ENCODE data around the gene CCL7. TPM values are rescaled to one million over a fixed set of nuclear protein-coding genes. Genes with fewer than 3 reads are reported as not detected.

CCL7 gene
- total RNA-seq (not detected), polyA plus RNA-seq (not detected)

DNA sequence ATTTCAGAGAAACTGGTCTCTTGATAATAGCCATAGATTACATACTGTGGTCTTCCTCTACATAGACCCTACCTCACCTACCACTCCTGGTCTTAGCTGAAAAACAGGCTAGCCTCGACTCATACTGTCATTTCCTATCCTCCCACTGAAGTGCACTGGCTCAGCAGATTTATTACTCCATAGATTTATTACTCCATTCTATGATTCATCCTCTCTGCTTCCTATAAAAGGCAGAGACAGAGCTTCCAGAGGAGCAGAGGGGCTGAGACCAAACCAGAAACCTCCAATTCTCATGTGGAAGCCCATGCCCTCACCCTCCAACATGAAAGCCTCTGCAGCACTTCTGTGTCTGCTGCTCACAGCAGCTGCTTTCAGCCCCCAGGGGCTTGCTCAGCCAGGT, at the start of gene CCL7:
CCL7 (plus strand) TSS at position 253 of the 400 bp plus-strand sequence; CDS start at position 323, 70 bp downstream.
- Histone ChIP-seq H3K4me3 (ENCODE audit: low read depth in 1 of 3, low read length in 3 of 3) (no peak within 1 kb of the TSS), H3K4me1 (ENCODE audit: control insufficient read depth in 4 of 4, insufficient read depth in 4 of 4, low read length in 3 of 4) (no peaks in the 10 kb centered on the region), H3K36me3 (ENCODE audit: control insufficient read depth in 4 of 4, insufficient read depth in 3 of 4, low read depth in 1 of 4, low read length in 3 of 4) (no peaks in the 10 kb centered on the region), H3K9me3 (ENCODE audit: control insufficient read depth in 4 of 4, low read length in 3 of 4) (no peaks in the 10 kb centered on the region), H3K27me3 (ENCODE audit: control insufficient read depth in 4 of 4, insufficient read depth in 4 of 4, low read length in 3 of 4) (no peaks in the 10 kb centered on the region), H3K27ac (ENCODE audit: low read depth in 1 of 2, low read length in 2 of 2) (no peak within 1 kb of the TSS), H3K9ac (ENCODE audit: low read depth in 1 of 2, low read length in 2 of 2) (no peak within 1 kb of the TSS)
- TF ChIP-seq FOXA1 (IDR thresholded peaks at IDR 0.05) = no peak
- TF ChIP-seq RAD21 (IDR thresholded peaks at IDR 0.05) = no peak
- TF ChIP-seq EGR1 (IDR thresholded peaks at IDR 0.05; ENCODE audit: low read depth in 2 of 2) = no peak
- TF ChIP-seq RXRA (IDR thresholded peaks at IDR 0.05) = no peak
- no peak for TF ChIP-seq GABPA (IDR thresholded peaks at IDR 0.05 in 1 of 2, conservative IDR thresholded peaks at IDR 0.05 in 1 of 2)
- no peak for TF ChIP-seq HNF4G (IDR thresholded peaks at IDR 0.05)
- TF ChIP-seq, protein P1, sequence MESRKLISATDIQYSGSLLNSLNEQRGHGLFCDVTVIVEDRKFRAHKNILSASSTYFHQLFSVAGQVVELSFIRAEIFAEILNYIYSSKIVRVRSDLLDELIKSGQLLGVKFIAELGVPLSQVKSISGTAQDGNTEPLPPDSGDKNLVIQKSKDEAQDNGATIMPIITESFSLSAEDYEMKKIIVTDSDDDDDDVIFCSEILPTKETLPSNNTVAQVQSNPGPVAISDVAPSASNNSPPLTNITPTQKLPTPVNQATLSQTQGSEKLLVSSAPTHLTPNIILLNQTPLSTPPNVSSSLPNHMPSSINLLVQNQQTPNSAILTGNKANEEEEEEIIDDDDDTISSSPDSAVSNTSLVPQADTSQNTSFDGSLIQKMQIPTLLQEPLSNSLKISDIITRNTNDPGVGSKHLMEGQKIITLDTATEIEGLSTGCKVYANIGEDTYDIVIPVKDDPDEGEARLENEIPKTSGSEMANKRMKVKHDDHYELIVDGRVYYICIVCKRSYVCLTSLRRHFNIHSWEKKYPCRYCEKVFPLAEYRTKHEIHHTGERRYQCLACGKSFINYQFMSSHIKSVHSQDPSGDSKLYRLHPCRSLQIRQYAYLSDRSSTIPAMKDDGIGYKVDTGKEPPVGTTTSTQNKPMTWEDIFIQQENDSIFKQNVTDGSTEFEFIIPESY (IDR thresholded peaks at IDR 0.05) = no peak
- TF ChIP-seq, protein P2, sequence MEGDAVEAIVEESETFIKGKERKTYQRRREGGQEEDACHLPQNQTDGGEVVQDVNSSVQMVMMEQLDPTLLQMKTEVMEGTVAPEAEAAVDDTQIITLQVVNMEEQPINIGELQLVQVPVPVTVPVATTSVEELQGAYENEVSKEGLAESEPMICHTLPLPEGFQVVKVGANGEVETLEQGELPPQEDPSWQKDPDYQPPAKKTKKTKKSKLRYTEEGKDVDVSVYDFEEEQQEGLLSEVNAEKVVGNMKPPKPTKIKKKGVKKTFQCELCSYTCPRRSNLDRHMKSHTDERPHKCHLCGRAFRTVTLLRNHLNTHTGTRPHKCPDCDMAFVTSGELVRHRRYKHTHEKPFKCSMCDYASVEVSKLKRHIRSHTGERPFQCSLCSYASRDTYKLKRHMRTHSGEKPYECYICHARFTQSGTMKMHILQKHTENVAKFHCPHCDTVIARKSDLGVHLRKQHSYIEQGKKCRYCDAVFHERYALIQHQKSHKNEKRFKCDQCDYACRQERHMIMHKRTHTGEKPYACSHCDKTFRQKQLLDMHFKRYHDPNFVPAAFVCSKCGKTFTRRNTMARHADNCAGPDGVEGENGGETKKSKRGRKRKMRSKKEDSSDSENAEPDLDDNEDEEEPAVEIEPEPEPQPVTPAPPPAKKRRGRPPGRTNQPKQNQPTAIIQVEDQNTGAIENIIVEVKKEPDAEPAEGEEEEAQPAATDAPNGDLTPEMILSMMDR (IDR thresholded peaks at IDR 0.05; ENCODE audit: low read depth, low read length, missing input control) = no peak
- no peak for TF ChIP-seq JUND (IDR thresholded peaks at IDR 0.05)
- TF ChIP-seq, protein P3, sequence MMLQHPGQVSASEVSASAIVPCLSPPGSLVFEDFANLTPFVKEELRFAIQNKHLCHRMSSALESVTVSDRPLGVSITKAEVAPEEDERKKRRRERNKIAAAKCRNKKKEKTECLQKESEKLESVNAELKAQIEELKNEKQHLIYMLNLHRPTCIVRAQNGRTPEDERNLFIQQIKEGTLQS (IDR thresholded peaks at IDR 0.05) = no peak
- TF ChIP-seq FOXA2 (IDR thresholded peaks at IDR 0.05) = no peak
- TF ChIP-seq, protein P4, sequence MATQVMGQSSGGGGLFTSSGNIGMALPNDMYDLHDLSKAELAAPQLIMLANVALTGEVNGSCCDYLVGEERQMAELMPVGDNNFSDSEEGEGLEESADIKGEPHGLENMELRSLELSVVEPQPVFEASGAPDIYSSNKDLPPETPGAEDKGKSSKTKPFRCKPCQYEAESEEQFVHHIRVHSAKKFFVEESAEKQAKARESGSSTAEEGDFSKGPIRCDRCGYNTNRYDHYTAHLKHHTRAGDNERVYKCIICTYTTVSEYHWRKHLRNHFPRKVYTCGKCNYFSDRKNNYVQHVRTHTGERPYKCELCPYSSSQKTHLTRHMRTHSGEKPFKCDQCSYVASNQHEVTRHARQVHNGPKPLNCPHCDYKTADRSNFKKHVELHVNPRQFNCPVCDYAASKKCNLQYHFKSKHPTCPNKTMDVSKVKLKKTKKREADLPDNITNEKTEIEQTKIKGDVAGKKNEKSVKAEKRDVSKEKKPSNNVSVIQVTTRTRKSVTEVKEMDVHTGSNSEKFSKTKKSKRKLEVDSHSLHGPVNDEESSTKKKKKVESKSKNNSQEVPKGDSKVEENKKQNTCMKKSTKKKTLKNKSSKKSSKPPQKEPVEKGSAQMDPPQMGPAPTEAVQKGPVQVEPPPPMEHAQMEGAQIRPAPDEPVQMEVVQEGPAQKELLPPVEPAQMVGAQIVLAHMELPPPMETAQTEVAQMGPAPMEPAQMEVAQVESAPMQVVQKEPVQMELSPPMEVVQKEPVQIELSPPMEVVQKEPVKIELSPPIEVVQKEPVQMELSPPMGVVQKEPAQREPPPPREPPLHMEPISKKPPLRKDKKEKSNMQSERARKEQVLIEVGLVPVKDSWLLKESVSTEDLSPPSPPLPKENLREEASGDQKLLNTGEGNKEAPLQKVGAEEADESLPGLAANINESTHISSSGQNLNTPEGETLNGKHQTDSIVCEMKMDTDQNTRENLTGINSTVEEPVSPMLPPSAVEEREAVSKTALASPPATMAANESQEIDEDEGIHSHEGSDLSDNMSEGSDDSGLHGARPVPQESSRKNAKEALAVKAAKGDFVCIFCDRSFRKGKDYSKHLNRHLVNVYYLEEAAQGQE (IDR thresholded peaks at IDR 0.05) = no peak
- 37% methylated on average over 1 of the region's 1 CpG for WGBS
- no peak for DNase-seq (ENCODE audit: low spot score)

DNA sequence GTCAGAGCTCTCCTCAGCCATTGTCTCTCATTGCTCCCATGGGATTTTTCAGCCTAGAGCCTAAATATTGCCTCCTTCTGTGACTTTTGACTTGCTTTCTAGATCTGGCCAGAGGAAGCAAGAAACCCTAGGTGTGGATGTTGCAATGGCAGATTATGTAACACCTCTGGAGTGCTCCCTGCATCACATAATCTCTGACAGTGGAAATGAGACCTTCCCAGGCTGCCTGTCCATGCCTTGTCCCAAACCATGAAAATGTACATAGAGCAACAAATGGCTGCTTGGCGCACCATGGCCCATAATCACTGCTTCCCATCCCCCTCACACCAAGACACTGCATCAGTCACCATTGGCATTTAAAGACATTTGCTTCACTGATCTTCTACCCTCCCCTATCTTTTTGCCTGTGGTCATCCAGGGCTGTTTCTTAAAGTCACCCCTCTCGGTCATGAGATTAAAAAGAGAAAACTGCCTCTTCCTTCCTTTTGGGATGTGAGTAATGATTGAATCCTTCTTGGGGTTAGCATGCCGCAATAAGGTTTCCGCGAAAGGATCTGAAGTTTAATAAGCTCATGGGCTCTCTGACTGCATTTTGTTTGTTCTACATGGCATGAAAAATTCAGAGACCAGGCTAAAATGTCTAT, 49.1 kb upstream of the CCL7 start:
- no peak for TF ChIP-seq HNF4A (conservative IDR thresholded peaks at IDR 0.05)
- TF ChIP-seq, protein P3 (IDR thresholded peaks at IDR 0.05) = no peak
- no peak for TF ChIP-seq HNF4G (IDR thresholded peaks at IDR 0.05)
- no peak for TF ChIP-seq MAX (IDR thresholded peaks at IDR 0.05)
- Histone ChIP-seq H3K27ac (ENCODE audit: low read depth in 1 of 2, low read length in 2 of 2) (no peak overlapping the region), H3K36me3 (ENCODE audit: control insufficient read depth in 4 of 4, insufficient read depth in 3 of 4, low read depth in 1 of 4, low read length in 3 of 4) (no peaks in the 10 kb centered on the region), H3K9me3 (ENCODE audit: control insufficient read depth in 4 of 4, low read length in 3 of 4) (no peaks in the 10 kb centered on the region), H3K9ac (ENCODE audit: low read depth in 1 of 2, low read length in 2 of 2) (no peak overlapping the region), H3K4me1 (ENCODE audit: control insufficient read depth in 4 of 4, insufficient read depth in 4 of 4, low read length in 3 of 4) (no peaks in the 10 kb centered on the region), H3K4me3 (ENCODE audit: low read depth in 1 of 3, low read length in 3 of 3) (no peak overlapping the region), H3K27me3 (ENCODE audit: control insufficient read depth in 4 of 4, insufficient read depth in 4 of 4, low read length in 3 of 4) (no peaks in the 10 kb centered on the region)
- no peak for DNase-seq (ENCODE audit: low spot score)
- WGBS = 80% methylated on average over 5 of the region's 5 CpGs

Data from liver (tissue), 9 donors.